CD8-positive, alpha-beta memory T cell (primary cell): Measurements from ENCODE around the gene ZNF581. TPM values are rescaled to one million over a fixed set of nuclear protein-coding genes. Genes with fewer than 3 reads are reported as not detected.

Source experiments
- CTCF ChIA-PET: fragments of 350-600 bp; sonication (Branson Sonifier 250); formaldehyde crosslinking; loops from one replicate; lab custom pipeline; 2021; ENCODE audit warnings: antibody characterized with exemption; lab: Charles Lee
- POLR2A ChIA-PET: fragments of 350-600 bp; sonication (Branson Sonifier 250); formaldehyde crosslinking; loops from one replicate; lab custom pipeline; 2021; ENCODE audit warnings: antibody characterized with exemption; lab: Charles Lee
- DNase-seq, 5 donors: peaks; one replicate each; pipeline versions ENCODE4 v3.0.0 to v3.0.0-alpha.2; 2020 to 2022; ENCODE audit warnings: mixed read lengths in 1 of 5
- H3K27ac ChIP-seq: one replicate; pipeline ENCODE4 v1.7.0; 2013; ENCODE audit warnings: low read depth, mild to moderate bottlenecking, low read length, moderate library complexity
- H3K27me3 ChIP-seq: 2 replicates; pipeline ENCODE4 v1.7.0; 2013; ENCODE audit warnings: low read length, mild to moderate bottlenecking; ENCODE audit not compliant: insufficient read depth, poor library complexity, severe bottlenecking
- H3K36me3 ChIP-seq: 2 replicates; pipeline ENCODE4 v1.7.0; 2013; ENCODE audit warnings: mild to moderate bottlenecking, low read length, moderate library complexity; ENCODE audit not compliant: insufficient read depth
- H3K4me1 ChIP-seq: 2 replicates; pipeline ENCODE4 v1.7.0; 2013; ENCODE audit warnings: mild to moderate bottlenecking, low read length, moderate library complexity; ENCODE audit not compliant: insufficient read depth
- H3K4me3 ChIP-seq: 2 replicates; pipeline ENCODE4 v1.7.0; 2013; ENCODE audit warnings: mild to moderate bottlenecking, low read length
- H3K9me3 ChIP-seq: 2 replicates; pipeline ENCODE4 v1.7.0; 2013; ENCODE audit warnings: mild to moderate bottlenecking, low read length
- H3K27ac Mint-ChIP-seq, 8 donors: one replicate each; pipeline ENCODE4 v1.8.0; 2020 to 2021; ENCODE audit warnings: mixed read lengths in 8 of 8, mild to moderate bottlenecking in 6 of 8, inconsistent platforms in 3 of 8, moderate library complexity in 3 of 8
- H3K27me3 Mint-ChIP-seq, 2 donors: one replicate each; pipeline ENCODE4 v1.8.0; 2020 to 2021; ENCODE audit warnings: mixed read lengths in 2 of 2, mild to moderate bottlenecking in 1 of 2, moderate library complexity in 1 of 2
- H3K36me3 Mint-ChIP-seq, 3 donors: one replicate each; pipeline ENCODE4 v1.8.0; 2020 to 2021; ENCODE audit warnings: mixed read lengths in 3 of 3, inconsistent platforms in 1 of 3, mild to moderate bottlenecking in 1 of 3
- H3K4me1 Mint-ChIP-seq, 3 donors: one replicate each; pipeline ENCODE4 v1.8.0; 2020 to 2021; ENCODE audit warnings: mixed read lengths in 3 of 3, inconsistent platforms in 1 of 3, mild to moderate bottlenecking in 1 of 3
- H3K4me3 Mint-ChIP-seq, 7 donors: one replicate each; pipeline ENCODE4 v1.8.0; 2020 to 2021; ENCODE audit warnings: mixed read lengths in 7 of 7, mild to moderate bottlenecking in 6 of 7, moderate library complexity in 4 of 7, inconsistent platforms in 2 of 7
- H3K9me3 Mint-ChIP-seq, 5 donors: one replicate each; pipeline ENCODE4 v1.8.0; 2020 to 2022; ENCODE audit warnings: mixed read lengths in 5 of 5, mild to moderate bottlenecking in 3 of 5, moderate library complexity in 2 of 5, inconsistent platforms in 1 of 5
- polyA plus RNA-seq: library from polyadenylated mRNA; unstranded; fragments of 300-500 nt; fragmentation: Illumina TruSeq; gene quantifications from one replicate; pipeline ENCODE4 v1.2.3, GENCODE V29; 2021
- total RNA-seq, 2 experiments: library from RNA; stranded (reverse); gene quantifications; one replicate each; pipeline ENCODE4 v1.2.3, GENCODE V29; 2021

The ZNF581 gene
- total and polyA plus RNA-seq, 3 experiments from 2014 or later = 23.4 to 34.4 (median 32.8) TPM

GRCh38 chr19:55673465-55673864 is 30.0 kb downstream of the ZNF581 start:
- Mint-ChIP-seq H3K9me3 (no peaks in the 10 kb centered on the region), H3K27ac (peak overlapping the region; percentile 80 to 93 (median 88)), H3K27me3 (peaks cover 0 to 3% of the 10 kb centered on the region in 2 donors), H3K4me3 (peak overlapping the region in 6 of 7 donors; percentile 26 to 65 (median 58)), H3K4me1 (peaks cover 44 to 76% (median 47%) of the 10 kb centered on the region in 3 donors), H3K36me3 (peaks cover 0 to 71% (median 11%) of the 10 kb centered on the region in 3 donors)
- DNase-seq = no peak
- H3K27ac ChIP-seq = no peak overlapping the region
- no peaks in the 10 kb centered on the region for H3K9me3 ChIP-seq
- H3K27me3 ChIP-seq = no peaks in the 10 kb centered on the region
- ChIA-PET CTCF (interaction anchor here (0.6 kb wide), 1 partner anchor 205 kb away, joined by 3 read pairs; no protein-coding TSS in a partner anchor), POLR2A (interaction anchor here (0.7 kb wide), 1 partner anchor 477 kb away, joined by 3 read pairs; no protein-coding TSS in a partner anchor)
- H3K4me1 ChIP-seq = peaks cover 43% of the 10 kb centered on the region
- peaks cover 31% of the 10 kb centered on the region for H3K36me3 ChIP-seq
- no peak overlapping the region for H3K4me3 ChIP-seq

- Mint-ChIP-seq H3K27me3 (peaks cover 0 to 3% of the 10 kb centered on the region in 2 donors), H3K9me3 (no peaks in the 10 kb centered on the region), H3K27ac (peak overlapping the region in 7 of 8 donors; percentile 82 to 95 (median 89)), H3K4me3 (peak overlapping the region in 6 of 7 donors; percentile 26 to 65 (median 58)), H3K36me3 (peaks cover 0 to 74% (median 11%) of the 10 kb centered on the region in 3 donors), H3K4me1 (peaks cover 44 to 80% (median 47%) of the 10 kb centered on the region in 3 donors)
- Histone ChIP-seq H3K4me3 (no peak overlapping the region), H3K27me3 (no peaks in the 10 kb centered on the region), H3K9me3 (no peaks in the 10 kb centered on the region), H3K27ac (no peak overlapping the region), H3K4me1 (peaks cover 43% of the 10 kb centered on the region), H3K36me3 (peaks cover 32% of the 10 kb centered on the region)
- no peak for DNase-seq
- CTCF ChIA-PET = no interaction called here
- POLR2A ChIA-PET = no interaction called here
Observed at GRCh38 chr19:55673889-55674288, 30.4 kb downstream of the ZNF581 start.

GRCh38 chr19:55674459-55674840 is 31.0 kb downstream of the ZNF581 start:
- H3K36me3 ChIP-seq = peaks cover 32% of the 10 kb centered on the region
- peaks cover 42% of the 10 kb centered on the region for H3K4me1 ChIP-seq
- Mint-ChIP-seq H3K4me3 (peak overlapping the region; percentile 15 to 97 (median 66)), H3K36me3 (peaks cover 0 to 74% (median 11%) of the 10 kb centered on the region in 3 donors), H3K27me3 (peaks cover 0 to 3% of the 10 kb centered on the region in 2 donors), H3K4me1 (peaks cover 46 to 82% (median 47%) of the 10 kb centered on the region in 3 donors), H3K9me3 (no peaks in the 10 kb centered on the region), H3K27ac (peak overlapping the region; percentile 86 to 97 (median 92))
- H3K27ac ChIP-seq = peak overlapping the region; percentile 85
- ChIA-PET CTCF (no interaction called here), POLR2A (no interaction called here)
- H3K9me3 ChIP-seq = no peaks in the 10 kb centered on the region
- no peak for DNase-seq
- H3K4me3 ChIP-seq = peak overlapping the region; percentile 28
- H3K27me3 ChIP-seq = no peaks in the 10 kb centered on the region

GRCh38 chr19:55674841-55675660 is 31.6 kb downstream of the ZNF581 start, which contains the start of gene EPN1:
Gene EPN1, plus strand, starts transcription at chr19:55675226. Its CDS starts 3,402 bp downstream, at chr19:55678628.
- Mint-ChIP-seq H3K27me3 (peaks cover 0 to 3% of the 10 kb centered on the region in 2 donors), H3K9me3 (no peaks in the 10 kb centered on the region), H3K4me1 (peaks cover 50 to 82% (median 52%) of the 10 kb centered on the region in 3 donors), H3K27ac (peak within 1 kb of the TSS; percentile 93 to 100 (median 98)), H3K4me3 (peak within 1 kb of the TSS; percentile 92 to 97 (median 95)), H3K36me3 (peaks cover 0 to 74% (median 11%) of the 10 kb centered on the region in 3 donors)
- Histone ChIP-seq H3K27ac (peak within 1 kb of the TSS; percentile 85), H3K4me1 (peaks cover 36% of the 10 kb centered on the region), H3K36me3 (peaks cover 31% of the 10 kb centered on the region), H3K4me3 (peak within 1 kb of the TSS; percentile 59), H3K9me3 (no peaks in the 10 kb centered on the region), H3K27me3 (no peaks in the 10 kb centered on the region)
- DNase-seq = peak; percentile 96 to 99 (median 98)
- CTCF ChIA-PET = no interaction called here
- POLR2A ChIA-PET = no interaction called here

GRCh38 chr19:55675661-55676354 is 32.4 kb downstream of the ZNF581 start:
- H3K27me3 Mint-ChIP-seq = peaks cover 0 to 3% of the 10 kb centered on the region in 2 donors
- H3K9me3 ChIP-seq = no peaks in the 10 kb centered on the region
- no peak for DNase-seq
- H3K27me3 ChIP-seq = no peaks in the 10 kb centered on the region
- POLR2A ChIA-PET = no interaction called here
- peaks cover 24% of the 10 kb centered on the region for H3K36me3 ChIP-seq
- H3K36me3 Mint-ChIP-seq = peaks cover 0 to 74% (median 11%) of the 10 kb centered on the region in 3 donors
- peak overlapping the region; percentile 93 to 100 (median 98) for H3K27ac Mint-ChIP-seq
- H3K4me3 ChIP-seq = peak overlapping the region; percentile 59
- H3K4me1 ChIP-seq = peaks cover 29% of the 10 kb centered on the region
- no peaks in the 10 kb centered on the region for H3K9me3 Mint-ChIP-seq
- H3K27ac ChIP-seq = peak overlapping the region; percentile 85
- peak overlapping the region; percentile 92 to 97 (median 95) for H3K4me3 Mint-ChIP-seq
- CTCF ChIA-PET = no interaction called here
- peaks cover 45 to 82% (median 47%) of the 10 kb centered on the region in 3 donors for H3K4me1 Mint-ChIP-seq

- Mint-ChIP-seq H3K27me3 (peaks cover 0 to 3% of the 10 kb centered on the region in 2 donors), H3K27ac (peak overlapping the region in 7 of 8 donors; percentile 1 to 99 (median 86)), H3K4me1 (peaks cover 42 to 81% (median 42%) of the 10 kb centered on the region in 3 donors), H3K36me3 (peaks cover 0 to 72% (median 9%) of the 10 kb centered on the region in 3 donors), H3K9me3 (no peaks in the 10 kb centered on the region), H3K4me3 (peak overlapping the region; percentile 87 to 97 (median 95))
- CTCF ChIA-PET = no interaction called here
- H3K27ac ChIP-seq = no peak overlapping the region
- POLR2A ChIA-PET = no interaction called here
- H3K27me3 ChIP-seq = no peaks in the 10 kb centered on the region
- no peak overlapping the region for H3K4me3 ChIP-seq
- H3K36me3 ChIP-seq = peaks cover 24% of the 10 kb centered on the region
- DNase-seq = no peak
- no peaks in the 10 kb centered on the region for H3K9me3 ChIP-seq
- peaks cover 27% of the 10 kb centered on the region for H3K4me1 ChIP-seq
Observed at GRCh38 chr19:55676383-55676782, 32.9 kb downstream of the ZNF581 start.

- CTCF ChIA-PET = no interaction called here
- POLR2A ChIA-PET = no interaction called here
- Histone ChIP-seq H3K27ac (no peak overlapping the region), H3K4me3 (no peak overlapping the region), H3K36me3 (peaks cover 27% of the 10 kb centered on the region), H3K4me1 (peaks cover 27% of the 10 kb centered on the region), H3K27me3 (no peaks in the 10 kb centered on the region), H3K9me3 (no peaks in the 10 kb centered on the region)
- Mint-ChIP-seq H3K27ac (peak overlapping the region in 7 of 8 donors; percentile 3 to 98 (median 86)), H3K9me3 (no peaks in the 10 kb centered on the region), H3K4me3 (peak overlapping the region; percentile 87 to 97 (median 95)), H3K4me1 (peaks cover 42 to 78% (median 45%) of the 10 kb centered on the region in 3 donors), H3K27me3 (peaks cover 0 to 3% of the 10 kb centered on the region in 2 donors), H3K36me3 (peaks cover 0 to 75% (median 9%) of the 10 kb centered on the region in 3 donors)
- DNase-seq = no peak
Observed at GRCh38 chr19:55676889-55677505, 33.5 kb downstream of the ZNF581 start.
